GM12801 (cell line): ENCODE results near the gene RAP1GAP.

ENCODE experiments used
- TF ChIP-seq, protein P1 (sequence below): IDR thresholded peaks from one replicate; pipeline ENCODE4 v1.5.1; 2011; ENCODE audit warnings: control low read depth; ENCODE audit not compliant: insufficient read length; ENCODE audit errors: extremely low read depth

Gene RAP1GAP

DNA sequence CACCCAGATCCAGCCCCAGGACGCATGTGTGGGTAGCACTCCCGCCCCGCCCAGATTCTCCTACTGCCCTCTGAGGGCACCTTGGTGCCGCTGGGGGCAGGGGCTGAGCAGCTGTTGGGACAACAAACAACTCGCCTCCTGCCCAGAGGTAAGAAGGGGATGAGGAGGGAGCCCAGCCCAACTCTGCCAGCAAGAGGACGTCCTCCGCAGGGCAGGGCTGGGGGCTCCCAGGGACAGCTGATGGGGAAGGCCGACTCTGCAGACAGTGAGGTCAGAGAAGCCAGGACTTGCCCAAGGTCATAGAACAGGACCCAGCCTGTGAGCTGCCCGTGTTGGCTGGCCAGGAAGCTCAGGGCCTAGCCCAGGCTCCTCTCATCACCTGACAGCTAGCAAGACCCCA lies 18.8 kb downstream of the RAP1GAP start:
- TF ChIP-seq, protein P1, sequence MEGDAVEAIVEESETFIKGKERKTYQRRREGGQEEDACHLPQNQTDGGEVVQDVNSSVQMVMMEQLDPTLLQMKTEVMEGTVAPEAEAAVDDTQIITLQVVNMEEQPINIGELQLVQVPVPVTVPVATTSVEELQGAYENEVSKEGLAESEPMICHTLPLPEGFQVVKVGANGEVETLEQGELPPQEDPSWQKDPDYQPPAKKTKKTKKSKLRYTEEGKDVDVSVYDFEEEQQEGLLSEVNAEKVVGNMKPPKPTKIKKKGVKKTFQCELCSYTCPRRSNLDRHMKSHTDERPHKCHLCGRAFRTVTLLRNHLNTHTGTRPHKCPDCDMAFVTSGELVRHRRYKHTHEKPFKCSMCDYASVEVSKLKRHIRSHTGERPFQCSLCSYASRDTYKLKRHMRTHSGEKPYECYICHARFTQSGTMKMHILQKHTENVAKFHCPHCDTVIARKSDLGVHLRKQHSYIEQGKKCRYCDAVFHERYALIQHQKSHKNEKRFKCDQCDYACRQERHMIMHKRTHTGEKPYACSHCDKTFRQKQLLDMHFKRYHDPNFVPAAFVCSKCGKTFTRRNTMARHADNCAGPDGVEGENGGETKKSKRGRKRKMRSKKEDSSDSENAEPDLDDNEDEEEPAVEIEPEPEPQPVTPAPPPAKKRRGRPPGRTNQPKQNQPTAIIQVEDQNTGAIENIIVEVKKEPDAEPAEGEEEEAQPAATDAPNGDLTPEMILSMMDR = no peak

DNA sequence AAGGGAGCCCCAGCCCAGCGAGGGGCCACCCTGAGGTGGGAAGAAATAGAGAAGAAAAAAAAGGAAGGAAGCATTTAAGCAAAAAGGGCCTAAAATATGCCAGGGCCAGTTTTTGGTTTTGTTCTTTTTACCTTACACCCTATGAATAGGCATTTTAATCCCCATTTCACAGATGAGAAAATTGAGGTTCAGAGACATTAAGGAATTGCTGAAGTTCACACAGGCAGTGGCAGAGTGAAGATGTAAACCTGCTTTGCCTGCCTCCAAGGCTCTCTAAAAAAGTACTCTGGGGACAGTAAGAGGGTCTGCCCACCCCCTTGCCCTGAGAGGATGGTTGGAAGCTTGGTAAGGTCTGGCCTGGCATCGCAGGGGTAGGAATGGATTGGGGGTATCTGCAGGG lies 19.8 kb downstream of the RAP1GAP start:
- TF ChIP-seq, protein P1 = no peak

DNA sequence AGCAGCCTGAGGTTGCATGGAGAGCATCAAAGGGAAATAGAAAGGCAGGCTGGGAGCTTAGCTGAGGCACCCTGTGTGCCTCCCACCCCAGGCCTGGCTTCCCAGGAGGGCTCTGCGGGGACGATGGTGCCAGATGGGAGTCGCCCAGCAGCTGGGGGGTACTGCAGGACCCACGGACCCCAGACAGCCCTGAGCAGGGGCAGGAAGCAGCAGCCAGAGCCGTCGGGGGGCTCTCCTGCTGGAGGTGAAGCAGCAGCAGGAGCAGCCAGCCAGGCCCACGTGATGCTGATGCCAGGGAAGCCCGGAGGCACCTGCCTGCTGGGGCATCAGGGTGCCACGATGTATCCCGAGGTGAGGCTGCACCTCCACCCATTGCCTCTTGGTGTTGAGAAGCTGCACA lies 20.4 kb downstream of the RAP1GAP start:
- TF ChIP-seq, protein P1 = no peak

DNA sequence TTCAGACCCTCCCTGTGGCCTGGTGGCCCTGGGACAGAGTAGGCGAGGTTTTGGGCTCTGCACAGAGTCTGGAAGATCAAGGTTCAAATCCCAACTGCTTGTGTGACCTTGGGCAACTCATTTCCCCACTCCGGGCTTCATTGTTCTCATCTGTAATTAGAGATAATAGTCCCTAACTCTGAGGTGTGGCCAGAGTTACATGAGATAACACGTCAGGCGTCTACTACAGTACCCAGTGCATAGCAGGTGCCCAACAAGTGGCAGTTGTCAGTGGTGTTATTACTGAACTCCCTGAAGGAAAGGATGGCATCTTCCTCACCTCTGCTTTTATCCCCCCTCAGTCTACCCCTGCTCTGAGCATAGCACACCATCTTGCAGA lies 20.8 kb downstream of the RAP1GAP start:
- TF ChIP-seq, protein P1 = no peak

DNA sequence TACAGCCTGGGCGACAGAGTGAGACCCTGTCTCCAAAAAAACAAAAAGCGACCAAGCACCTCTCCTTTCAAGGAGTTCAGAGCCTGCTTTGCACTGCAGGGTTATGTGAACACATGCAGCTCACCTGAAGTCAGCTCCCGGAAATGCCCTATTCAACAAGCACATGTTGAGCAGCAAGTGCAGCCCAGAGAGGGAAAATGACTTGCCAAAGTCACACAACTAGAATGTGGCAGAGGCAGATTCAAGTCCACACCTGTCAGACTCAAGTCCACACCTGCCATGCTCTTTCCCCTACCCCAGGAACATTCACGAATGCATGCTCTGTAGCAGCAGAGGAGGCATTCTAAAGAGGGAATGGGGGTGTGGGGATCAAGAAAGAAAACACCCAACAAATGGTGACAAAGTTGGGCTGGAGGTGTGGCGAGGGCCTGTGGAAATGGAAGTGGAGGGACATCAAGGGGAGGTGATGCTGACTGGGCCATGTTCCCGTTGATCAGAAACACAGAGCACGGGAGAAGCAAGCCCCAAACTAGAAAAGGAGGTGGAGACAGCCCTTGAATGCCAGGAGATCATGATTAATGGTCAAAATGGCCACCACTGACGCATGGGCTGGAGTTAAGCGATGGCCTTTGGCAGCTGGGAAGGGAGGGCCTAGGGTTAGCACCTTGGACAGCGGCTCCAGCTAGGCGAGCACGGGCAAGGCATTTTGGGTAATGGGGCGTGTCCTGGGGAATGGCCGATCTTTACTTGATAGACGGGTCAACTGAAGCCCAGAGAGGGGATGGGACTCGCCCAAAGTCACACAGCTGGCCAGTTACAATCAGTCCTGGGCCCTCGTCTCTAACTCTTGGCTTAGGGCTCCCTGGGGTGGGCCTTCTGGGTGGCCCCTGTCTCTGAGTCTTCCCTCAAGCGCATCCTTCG lies 21.5 kb downstream of the RAP1GAP start:
- TF ChIP-seq, protein P1 = no peak

DNA sequence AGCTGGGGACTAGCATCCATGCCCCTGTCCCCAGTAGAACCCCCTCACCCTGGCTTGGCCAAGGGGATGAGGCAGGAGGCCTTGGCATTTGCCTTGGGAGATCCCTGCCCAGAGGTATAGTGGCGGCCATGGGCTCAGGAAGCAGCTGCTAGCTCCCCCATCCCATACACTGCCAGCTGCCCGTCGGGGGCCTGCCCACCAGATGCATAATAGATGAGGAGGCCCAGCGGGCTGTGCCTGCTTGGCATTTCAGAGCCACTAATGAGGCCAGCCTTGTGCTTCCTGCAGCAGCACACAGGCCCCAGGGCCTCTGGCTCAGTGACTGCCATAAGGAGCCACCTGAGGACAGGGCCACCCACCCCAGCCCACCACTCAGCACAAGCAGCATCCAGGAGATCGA lies 23.6 kb downstream of the RAP1GAP start:
- TF ChIP-seq, protein P1 = no peak

DNA sequence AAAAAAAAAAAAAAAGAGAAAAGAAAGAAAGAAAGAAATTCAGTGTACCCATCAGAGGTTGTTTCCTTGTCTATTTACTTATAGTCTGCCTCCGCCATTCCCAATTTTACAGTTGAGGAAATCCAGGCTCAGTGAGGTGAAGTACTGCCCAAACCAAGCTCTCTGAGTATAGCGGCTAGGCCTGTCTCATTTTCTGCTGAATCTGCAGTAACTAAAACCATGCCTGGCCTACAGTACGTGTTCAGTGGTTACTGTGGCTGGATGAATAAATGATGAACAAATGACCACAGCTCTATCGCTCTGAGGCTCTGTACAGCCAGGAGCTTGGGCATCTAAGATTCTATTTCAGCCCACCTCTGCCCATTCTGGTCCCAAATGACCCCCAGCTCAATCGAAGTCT lies 24.3 kb downstream of the RAP1GAP start:
- TF ChIP-seq, protein P1 = no peak
